Activated B cell treated with CpG ODN at 0.5 μM for 24 hours (primary cell): ENCODE data around the gene MUC20. TPM values are rescaled to one million over a fixed set of nuclear protein-coding genes. Genes with fewer than 3 reads are reported as not detected.
"Not testable (repeated sequence)": the region's sequence is repeated elsewhere in the genome, so short reads cannot be mapped to it uniquely, and the experiment has no call there.

Experiments
- ATAC-seq: fragments of 200-7000 bp; cut with Tn5 transposase; one replicate; pipeline ENCODE4 v1.10.0; 2021; ENCODE audit warnings: low read depth, mild to moderate bottlenecking, moderate library complexity
- CTCF ChIA-PET: fragments of 350-600 bp; sonication (Branson Sonifier 250); formaldehyde crosslinking; loops from one replicate; lab custom pipeline; 2021; ENCODE audit warnings: antibody characterized with exemption; lab: Charles Lee
- POLR2A ChIA-PET: fragments of 350-600 bp; sonication (Branson Sonifier 250); formaldehyde crosslinking; loops from one replicate; lab custom pipeline; 2021; ENCODE audit warnings: antibody characterized with exemption; lab: Charles Lee
- DNase-seq: peaks from one replicate; pipeline ENCODE4 v3.0.0; 2022
- H3K27ac Mint-ChIP-seq: one replicate; pipeline ENCODE4 v1.8.0; 2020; ENCODE audit warnings: mixed read lengths
- H3K27me3 Mint-ChIP-seq: one replicate; pipeline ENCODE4 v1.8.0; 2021; ENCODE audit warnings: mixed read lengths
- H3K36me3 Mint-ChIP-seq: one replicate; pipeline ENCODE4 v1.8.0; 2021; ENCODE audit warnings: low read depth, mixed read lengths
- H3K4me1 Mint-ChIP-seq: one replicate; pipeline ENCODE4 v1.8.0; 2021; ENCODE audit warnings: mixed read lengths
- H3K4me3 Mint-ChIP-seq: one replicate; pipeline ENCODE4 v1.8.0; 2020; ENCODE audit warnings: mild to moderate bottlenecking, mixed read lengths
- H3K9me3 Mint-ChIP-seq: one replicate; pipeline ENCODE4 v1.8.0; 2020; ENCODE audit warnings: mixed read lengths
- intact Hi-C: fragments of 100-400 bp; cut with micrococcal nuclease; formaldehyde crosslinking; loops from one replicate; pipeline ENCODE4 v1.15.1; 2024
- total RNA-seq: library from RNA; stranded (reverse); gene quantifications from 2 replicates; pipeline ENCODE4 v1.2.3, GENCODE V29; 2022
- TF ChIP-seq, protein P1 (sequence below): fragments of 200-600 bp; IDR thresholded peaks from one replicate; pipeline ENCODE4 v1.8.0; 2022; ENCODE audit warnings: antibody characterized with exemption, mild to moderate bottlenecking

Gene MUC20
- total RNA-seq, 1 donor from 2014 or later: 4.1 TPM

- H3K27me3 Mint-ChIP-seq: no peaks in the 10 kb centered on the region
- CTCF ChIA-PET: no interaction called here
These were observed 18.9 kb downstream of the MUC20 start for GRCh38 chr3:195739561-195740111.

GRCh38 chr3:195744437-195744836 lies 23.7 kb downstream of the MUC20 start:
- POLR2A ChIA-PET: interaction anchor here (0.8 kb wide), 1 partner anchor 15 kb away, joined by 3 read pairs; no protein-coding TSS in a partner anchor
- H3K27ac Mint-ChIP-seq: no peak overlapping the region
- H3K36me3 Mint-ChIP-seq: no peaks in the 10 kb centered on the region
- no peaks in the 10 kb centered on the region for H3K9me3 Mint-ChIP-seq
- no peak for DNase-seq
- TF ChIP-seq, protein P1, sequence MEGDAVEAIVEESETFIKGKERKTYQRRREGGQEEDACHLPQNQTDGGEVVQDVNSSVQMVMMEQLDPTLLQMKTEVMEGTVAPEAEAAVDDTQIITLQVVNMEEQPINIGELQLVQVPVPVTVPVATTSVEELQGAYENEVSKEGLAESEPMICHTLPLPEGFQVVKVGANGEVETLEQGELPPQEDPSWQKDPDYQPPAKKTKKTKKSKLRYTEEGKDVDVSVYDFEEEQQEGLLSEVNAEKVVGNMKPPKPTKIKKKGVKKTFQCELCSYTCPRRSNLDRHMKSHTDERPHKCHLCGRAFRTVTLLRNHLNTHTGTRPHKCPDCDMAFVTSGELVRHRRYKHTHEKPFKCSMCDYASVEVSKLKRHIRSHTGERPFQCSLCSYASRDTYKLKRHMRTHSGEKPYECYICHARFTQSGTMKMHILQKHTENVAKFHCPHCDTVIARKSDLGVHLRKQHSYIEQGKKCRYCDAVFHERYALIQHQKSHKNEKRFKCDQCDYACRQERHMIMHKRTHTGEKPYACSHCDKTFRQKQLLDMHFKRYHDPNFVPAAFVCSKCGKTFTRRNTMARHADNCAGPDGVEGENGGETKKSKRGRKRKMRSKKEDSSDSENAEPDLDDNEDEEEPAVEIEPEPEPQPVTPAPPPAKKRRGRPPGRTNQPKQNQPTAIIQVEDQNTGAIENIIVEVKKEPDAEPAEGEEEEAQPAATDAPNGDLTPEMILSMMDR: no peak
- H3K27me3 Mint-ChIP-seq: peaks cover 14% of the 10 kb centered on the region
- ATAC-seq: no peak
- no peak overlapping the region for H3K4me3 Mint-ChIP-seq
- intact Hi-C loops: loop anchor here (1.0 kb wide), 1 partner anchor 14 kb away; no protein-coding TSS in a partner anchor
- peaks cover 13% of the 10 kb centered on the region for H3K4me1 Mint-ChIP-seq
- CTCF ChIA-PET: interaction anchor here (3.1 kb wide), 1 partner anchor 16 kb away, joined by 12 read pairs; no protein-coding TSS in a partner anchor

More at GRCh38 chr3:195739561-195740111, 18.9 kb downstream of the MUC20 start:
- ATAC-seq: no peak
- Mint-ChIP-seq H3K4me3 (no peak overlapping the region), H3K36me3 (peaks cover 6% of the 10 kb centered on the region), H3K4me1 (no peaks in the 10 kb centered on the region), H3K27ac (no peak overlapping the region), H3K9me3 (no peaks in the 10 kb centered on the region)
- intact Hi-C loops: no loop called here
- TF ChIP-seq, protein P1: no peak
- POLR2A ChIA-PET: interaction anchor here (0.6 kb wide), 1 partner anchor 225 kb away, joined by 3 read pairs; no protein-coding TSS in a partner anchor
- DNase-seq: no peak

- ChIA-PET CTCF (interaction anchor here (3.1 kb wide), 1 partner anchor 18 kb away, joined by 12 read pairs; no protein-coding TSS in a partner anchor), POLR2A (interaction anchor here (0.5 kb wide), 1 partner anchor 216 kb away, joined by 3 read pairs; no protein-coding TSS in a partner anchor)
- H3K9me3 Mint-ChIP-seq: no peaks in the 10 kb centered on the region
- H3K4me1 Mint-ChIP-seq: peaks cover 13% of the 10 kb centered on the region
- H3K36me3 Mint-ChIP-seq: no peaks in the 10 kb centered on the region
- DNase-seq (no peak), ATAC-seq (no peak)
- TF ChIP-seq, protein P1: no peak
- H3K27me3 Mint-ChIP-seq: peaks cover 14% of the 10 kb centered on the region
- intact Hi-C loops: loop anchor here (5.0 kb wide), 1 partner anchor 161 kb away; the partner anchor contains the start of gene TNK2
- H3K27ac Mint-ChIP-seq: no peak overlapping the region
- H3K4me3 Mint-ChIP-seq: no peak overlapping the region
These were observed 25.6 kb downstream of the MUC20 start for GRCh38 chr3:195746346-195746745.

- no peak overlapping the region for H3K4me3 Mint-ChIP-seq
- ATAC-seq (no peak), DNase-seq (no peak)
- peak overlapping the region; percentile 31 for H3K27ac Mint-ChIP-seq
- H3K27me3 Mint-ChIP-seq: peaks cover 14% of the 10 kb centered on the region
- TF ChIP-seq, protein P1: no peak
- intact Hi-C loops: loop anchor here (5.0 kb wide), 1 partner anchor 161 kb away; the partner anchor contains the start of gene TNK2
- POLR2A ChIA-PET: no interaction called here
- H3K9me3 Mint-ChIP-seq: no peaks in the 10 kb centered on the region
- H3K36me3 Mint-ChIP-seq: no peaks in the 10 kb centered on the region
- peaks cover 13% of the 10 kb centered on the region for H3K4me1 Mint-ChIP-seq
- CTCF ChIA-PET: interaction anchor here (3.1 kb wide), 1 partner anchor 18 kb away, joined by 12 read pairs; no protein-coding TSS in a partner anchor
These were observed 26.0 kb downstream of the MUC20 start for GRCh38 chr3:195746751-195747150.

- ChIA-PET POLR2A (no interaction called here), CTCF (no interaction called here)
- Mint-ChIP-seq H3K4me3 (no peak overlapping the region), H3K36me3 (no peaks in the 10 kb centered on the region), H3K27ac (no peak overlapping the region), H3K9me3 (no peaks in the 10 kb centered on the region), H3K27me3 (peaks cover 16% of the 10 kb centered on the region), H3K4me1 (peaks cover 13% of the 10 kb centered on the region)
- intact Hi-C loops: loop anchor here (2.0 to 5.0 kb wide), 3 partner anchors 102 to 159 kb away; partner anchors contain the start of gene TNK2
- TF ChIP-seq, protein P1: no peak
- no peak for DNase-seq
- ATAC-seq: no peak
These were observed 27.9 kb downstream of the MUC20 start for GRCh38 chr3:195748661-195749060.

DNA sequence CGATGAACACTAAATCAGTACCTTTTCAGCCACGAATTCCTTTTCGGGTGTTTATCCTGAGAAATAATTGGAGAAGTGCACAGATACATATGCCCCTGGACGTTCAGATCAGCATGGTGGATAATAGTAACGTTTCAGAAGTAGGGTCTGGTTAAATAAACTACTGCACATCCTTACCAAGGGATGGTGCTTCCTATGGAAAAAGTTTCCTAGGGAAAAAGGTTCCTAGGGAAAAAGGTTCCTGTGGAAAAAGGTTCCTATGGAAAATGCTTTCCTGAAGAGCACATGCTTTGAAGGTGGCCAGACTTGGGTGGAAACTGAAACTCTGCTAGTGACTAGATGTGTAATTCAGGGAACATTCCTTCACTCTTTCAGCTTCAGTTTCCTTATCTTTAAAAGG lies 28.3 kb downstream of the MUC20 start:
- peaks cover 13% of the 10 kb centered on the region for H3K4me1 Mint-ChIP-seq
- H3K4me3 Mint-ChIP-seq, CTCF ChIA-PET, POLR2A ChIA-PET, ATAC-seq, H3K27ac Mint-ChIP-seq, H3K36me3 Mint-ChIP-seq, DNase-seq, H3K9me3 Mint-ChIP-seq: not testable (repeated sequence)
- H3K27me3 Mint-ChIP-seq: peaks cover 16% of the 10 kb centered on the region
- intact Hi-C loops: loop anchor here (2.0 to 5.0 kb wide), 3 partner anchors 102 to 158 kb away; partner anchors contain the start of gene TNK2
